Neuronal stem cell (in vitro differentiated cells): Measurements from ENCODE around the gene RANBP17.

ENCODE experiments used
- DNase-seq: peaks from one replicate; pipeline ENCODE4 v3.0.0-alpha.2; 2013; ENCODE audit warnings: low spot score
- H2AFZ ChIP-seq: one replicate; pipeline ENCODE4 v1.6.1; 2013; ENCODE audit warnings: mild to moderate bottlenecking, low read length, inconsistent platforms
- H2AK5ac ChIP-seq: 2 replicates; pipeline ENCODE4 v1.6.1; 2013; ENCODE audit warnings: low read depth, mild to moderate bottlenecking, inconsistent platforms, low read length, moderate library complexity, mixed read lengths
- H2BK120ac ChIP-seq: 2 replicates; pipeline ENCODE4 v1.6.1; 2013; ENCODE audit warnings: low read depth, mild to moderate bottlenecking, inconsistent platforms, low read length, moderate library complexity, mixed read lengths
- H2BK12ac ChIP-seq: one replicate; pipeline ENCODE4 v1.6.1; 2013; ENCODE audit warnings: low read length, inconsistent platforms
- H2BK15ac ChIP-seq: 2 replicates; pipeline ENCODE4 v1.6.1; 2013; ENCODE audit warnings: mild to moderate bottlenecking, low read length, inconsistent platforms, mixed read lengths
- H2BK5ac ChIP-seq: one replicate; pipeline ENCODE4 v1.6.1; 2013; ENCODE audit warnings: inconsistent platforms, mild to moderate bottlenecking, low read length, moderate library complexity
- H3K14ac ChIP-seq: one replicate; pipeline ENCODE4 v1.6.1; 2013; ENCODE audit warnings: low read length, inconsistent platforms
- H3K18ac ChIP-seq: 2 replicates; pipeline ENCODE4 v1.6.1; 2013; ENCODE audit warnings: low read length, inconsistent platforms
- H3K23ac ChIP-seq: 2 replicates; pipeline ENCODE4 v1.6.1; 2013; ENCODE audit warnings: low read depth, mild to moderate bottlenecking, mixed read lengths, low read length, inconsistent platforms; ENCODE audit not compliant: poor library complexity
- H3K27ac ChIP-seq: replicated peaks from 3 replicates; pipeline ENCODE4 v1.5.1; 2013; ENCODE audit warnings: low read length, inconsistent platforms
- H3K27me3 ChIP-seq, 3 experiments: 2 replicates each; pipeline ENCODE4 v1.6.1; 2013; ENCODE audit warnings: low read length in 3 of 3, mild to moderate bottlenecking in 2 of 3, inconsistent platforms in 1 of 3, low read depth in 1 of 3, mixed read lengths in 1 of 3, moderate library complexity in 1 of 3; ENCODE audit not compliant: control insufficient read depth in 3 of 3, insufficient read depth in 3 of 3
- H3K36me3 ChIP-seq, 2 donors: replicated peaks in 1 of 2; 2 replicates each; pipeline ENCODE4 v1.6.1; 2013; ENCODE audit warnings: low read length in 2 of 2; ENCODE audit not compliant: control insufficient read depth in 2 of 2, insufficient read depth in 2 of 2
- H3K4ac ChIP-seq: 2 replicates; pipeline ENCODE4 v1.6.1; 2013; ENCODE audit warnings: inconsistent platforms, mild to moderate bottlenecking, low read length, moderate library complexity
- H3K4me1 ChIP-seq, 2 donors: 1 replicate in 1 of 2; 2 replicates in 1 of 2; pipeline ENCODE4 v1.6.1; 2013; ENCODE audit warnings: low read length in 2 of 2, low read depth in 1 of 2; ENCODE audit not compliant: control insufficient read depth in 2 of 2, insufficient read depth in 1 of 2
- H3K4me2 ChIP-seq: one replicate; pipeline ENCODE4 v1.6.1; 2013; ENCODE audit warnings: mild to moderate bottlenecking, low read length, inconsistent platforms; ENCODE audit not compliant: insufficient read depth, poor library complexity, severe bottlenecking
- H3K4me3 ChIP-seq, 2 donors: 2 replicates each; pipeline ENCODE4 v1.5.1; 2013; ENCODE audit warnings: low read length in 2 of 2, mild to moderate bottlenecking in 2 of 2, inconsistent platforms in 1 of 2, moderate library complexity in 1 of 2
- H3K79me1 ChIP-seq: one replicate; pipeline ENCODE4 v1.6.1; 2013; ENCODE audit warnings: low read depth, mild to moderate bottlenecking, inconsistent platforms, low read length, moderate library complexity
- H3K9ac ChIP-seq: one replicate; pipeline ENCODE4 v1.6.1; 2013; ENCODE audit warnings: mild to moderate bottlenecking, low read depth, low read length, inconsistent platforms; ENCODE audit not compliant: poor library complexity
- H3K9me3 ChIP-seq, 2 donors: replicated peaks in 1 of 2; 2 replicates each; pipeline versions ENCODE3 to v1.6.1; 2013; ENCODE audit warnings: low read length in 2 of 2, mild to moderate bottlenecking in 2 of 2, inconsistent platforms in 1 of 2, low read depth in 1 of 2, mixed read lengths in 1 of 2, moderate library complexity in 1 of 2; ENCODE audit not compliant: control insufficient read depth in 2 of 2, insufficient read depth in 1 of 2
- H4K8ac ChIP-seq: one replicate; pipeline ENCODE4 v1.6.1; 2013; ENCODE audit warnings: low read depth, mild to moderate bottlenecking, inconsistent platforms, low read length, moderate library complexity
- H4K91ac ChIP-seq: one replicate; pipeline ENCODE4 v1.6.1; 2013; ENCODE audit warnings: low read length, low read depth, mild to moderate bottlenecking, inconsistent platforms; ENCODE audit not compliant: poor library complexity
- WGBS, 2 donors: extraction: QIAGEN DNeasy Blood & Tissue Kit; methylation state at CpG; one replicate each; pipeline ENCODE4 v1.1.7; 2013; ENCODE audit warnings: missing lambda C conversion rate in 2 of 2, mixed read lengths in 1 of 2; ENCODE audit not compliant: insufficient read length in 2 of 2, insufficient replicate concordance in 1 of 2; ENCODE audit errors: extremely low coverage in 2 of 2; 5-methylcytosine and 5-hydroxymethylcytosine counted together

RANBP17 gene

GRCh38 chr5:170907758-170908157 is 45.9 kb downstream of the RANBP17 start:
- H2BK5ac ChIP-seq = no peak overlapping the region
- no peak overlapping the region for H2BK15ac ChIP-seq
- peaks cover 0 to 43% of the 10 kb centered on the region in 2 donors for H3K36me3 ChIP-seq
- H3K4me3 ChIP-seq = no peak overlapping the region
- no peak overlapping the region for H2AK5ac ChIP-seq
- no peak overlapping the region for H3K23ac ChIP-seq
- H4K91ac ChIP-seq = no peak overlapping the region
- DNase-seq = no peak
- H3K14ac ChIP-seq = no peak overlapping the region
- H3K4me2 ChIP-seq = no peak overlapping the region
- no peak overlapping the region for H3K18ac ChIP-seq
- no peak overlapping the region for H3K27ac ChIP-seq
- WGBS, 2 donors = no CpG with 5 or more reads among the region's 1 CpG
- H2AFZ ChIP-seq = no peak overlapping the region
- H3K4me1 ChIP-seq = peaks cover 0 to 1% of the 10 kb centered on the region in 2 donors
- no peaks in the 10 kb centered on the region for H3K79me1 ChIP-seq
- H2BK12ac ChIP-seq = no peak overlapping the region
- no peaks in the 10 kb centered on the region for H3K27me3 ChIP-seq
- no peak overlapping the region for H3K4ac ChIP-seq
- H3K9ac ChIP-seq = no peak overlapping the region
- H3K9me3 ChIP-seq = peaks cover 0 to 5% of the 10 kb centered on the region in 2 donors
- no peak overlapping the region for H4K8ac ChIP-seq
- H2BK120ac ChIP-seq = no peak overlapping the region

- no peak overlapping the region for H2AFZ ChIP-seq
- H2AK5ac ChIP-seq = no peak overlapping the region
- H3K14ac ChIP-seq = no peak overlapping the region
- H3K4me1 ChIP-seq = no peaks in the 10 kb centered on the region
- no peak overlapping the region for H2BK15ac ChIP-seq
- no peak overlapping the region for H2BK5ac ChIP-seq
- no peaks in the 10 kb centered on the region for H3K27me3 ChIP-seq
- no peaks in the 10 kb centered on the region for H3K9me3 ChIP-seq
- no peak overlapping the region for H3K9ac ChIP-seq
- H3K23ac ChIP-seq = no peak overlapping the region
- H3K4me3 ChIP-seq = no peak overlapping the region
- peaks cover 0 to 37% of the 10 kb centered on the region in 2 donors for H3K36me3 ChIP-seq
- H3K79me1 ChIP-seq = no peaks in the 10 kb centered on the region
- no peak overlapping the region for H3K4me2 ChIP-seq
- no peak overlapping the region for H4K91ac ChIP-seq
- no peak overlapping the region for H3K27ac ChIP-seq
- no peak overlapping the region for H2BK120ac ChIP-seq
- no CpG with 5 or more reads among the region's 3 CpGs for WGBS, 2 donors
- H2BK12ac ChIP-seq = no peak overlapping the region
- DNase-seq = no peak
- H3K4ac ChIP-seq = no peak overlapping the region
- H4K8ac ChIP-seq = no peak overlapping the region
- no peak overlapping the region for H3K18ac ChIP-seq
Measured at GRCh38 chr5:170913573-170913972, 51.8 kb downstream of the RANBP17 start.

GRCh38 chr5:170917113-170917512 is 55.3 kb downstream of the RANBP17 start:
- H3K9me3 ChIP-seq = peaks cover 0 to 6% of the 10 kb centered on the region in 2 donors
- peaks cover 0 to 22% of the 10 kb centered on the region in 2 donors for H3K36me3 ChIP-seq
- no peak overlapping the region for H2AK5ac ChIP-seq
- H2BK15ac ChIP-seq = no peak overlapping the region
- peaks cover 0 to 2% of the 10 kb centered on the region in 2 donors for H3K4me1 ChIP-seq
- no peak overlapping the region for H3K4me3 ChIP-seq
- H2BK5ac ChIP-seq = no peak overlapping the region
- H2AFZ ChIP-seq = no peak overlapping the region
- H2BK120ac ChIP-seq = no peak overlapping the region
- no peak overlapping the region for H3K14ac ChIP-seq
- no peak overlapping the region for H4K91ac ChIP-seq
- DNase-seq = no peak
- H3K27me3 ChIP-seq = no peaks in the 10 kb centered on the region
- H3K4ac ChIP-seq = no peak overlapping the region
- no peak overlapping the region for H4K8ac ChIP-seq
- H3K79me1 ChIP-seq = no peaks in the 10 kb centered on the region
- H3K4me2 ChIP-seq = no peak overlapping the region
- no peak overlapping the region for H3K23ac ChIP-seq
- no peak overlapping the region for H3K27ac ChIP-seq
- H2BK12ac ChIP-seq = no peak overlapping the region
- H3K18ac ChIP-seq = no peak overlapping the region
- H3K9ac ChIP-seq = no peak overlapping the region

GRCh38 chr5:170920196-170920595 is 58.4 kb downstream of the RANBP17 start:
- Histone ChIP-seq H4K8ac (no peak overlapping the region), H4K91ac (no peak overlapping the region), H3K4me3 (no peak overlapping the region), H2BK12ac (no peak overlapping the region), H3K9ac (no peak overlapping the region), H3K18ac (no peak overlapping the region), H3K27ac (no peak overlapping the region), H2AK5ac (no peak overlapping the region), H2BK15ac (no peak overlapping the region), H3K4me2 (no peak overlapping the region), H3K27me3 (no peaks in the 10 kb centered on the region), H2AFZ (no peak overlapping the region), H3K79me1 (no peaks in the 10 kb centered on the region), H2BK120ac (no peak overlapping the region), H3K9me3 (peaks cover 0 to 6% of the 10 kb centered on the region in 2 donors), H3K36me3 (peaks cover 1 to 28% of the 10 kb centered on the region in 2 donors), H3K23ac (no peak overlapping the region), H2BK5ac (no peak overlapping the region), H3K4me1 (peaks cover 2 to 6% of the 10 kb centered on the region in 2 donors), H3K14ac (no peak overlapping the region), H3K4ac (no peak overlapping the region)
- WGBS, 2 donors = no CpG with 5 or more reads among the region's 3 CpGs
- DNase-seq = no peak
